GM19372 (cell line): Measurements from ENCODE around the gene SLC16A8.

Experiments
- ATAC-seq: cut with Tn5 transposase; IDR thresholded peaks from one replicate; pipeline ENCODE4 v1.9.1; 2021; ENCODE audit warnings: mild to moderate bottlenecking, low read depth, moderate library complexity; ENCODE audit not compliant: unreplicated experiment

SLC16A8 gene

GRCh38 chr22:38074181-38075104 is 9.5 kb downstream of the SLC16A8 start:
- ATAC-seq: no peak

DNA sequence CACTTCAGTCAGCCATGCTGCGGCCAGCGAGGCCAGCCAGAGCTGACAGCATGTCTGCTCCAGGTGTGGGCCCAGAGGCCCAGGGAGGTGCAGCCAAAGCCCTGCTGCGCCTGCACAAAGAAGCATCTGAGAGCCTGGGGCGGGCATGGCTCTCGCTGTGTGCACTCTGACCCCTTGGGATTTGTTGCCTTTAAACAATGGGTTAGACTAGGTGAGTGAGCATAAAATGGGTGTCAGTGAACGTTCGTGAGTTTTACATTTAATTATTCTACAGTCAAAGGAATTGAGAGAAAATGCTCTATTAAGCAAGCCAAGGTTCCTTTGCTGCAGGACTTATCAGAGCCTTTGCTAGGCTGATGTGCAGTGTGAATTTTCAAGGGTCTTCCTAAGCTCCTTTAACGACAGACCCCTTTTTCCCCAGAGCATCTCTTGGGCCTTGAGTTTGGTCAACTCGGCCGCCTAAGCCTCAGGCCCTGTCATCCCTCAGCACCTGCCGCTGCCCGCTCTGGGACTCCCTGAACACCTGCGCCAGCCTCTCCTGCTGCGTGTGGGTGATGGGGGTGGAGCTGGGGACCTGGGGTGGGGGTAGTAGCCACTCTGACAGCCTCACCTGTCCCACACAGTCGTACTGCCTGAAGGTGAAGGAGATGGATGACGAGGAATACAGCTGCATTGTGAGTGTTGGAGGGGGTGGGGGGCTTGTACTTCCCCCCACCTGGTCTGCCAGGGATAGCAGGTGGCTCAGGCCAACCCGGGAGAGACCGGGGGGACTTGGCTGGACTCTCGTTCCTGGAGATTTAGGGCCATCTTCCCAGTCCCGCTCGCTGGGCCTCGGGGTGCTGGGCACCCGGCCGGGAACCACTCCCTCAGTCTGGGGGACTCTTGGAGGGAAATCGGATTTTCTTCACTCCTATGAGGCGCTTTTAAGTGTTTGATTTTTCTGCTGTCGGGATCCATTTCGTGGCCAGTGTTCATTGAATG is 10.5 kb downstream of the SLC16A8 start:
- ATAC-seq: no peak

GRCh38 chr22:38072322-38073149 is 11.4 kb downstream of the SLC16A8 start:
- no peak for ATAC-seq

DNA sequence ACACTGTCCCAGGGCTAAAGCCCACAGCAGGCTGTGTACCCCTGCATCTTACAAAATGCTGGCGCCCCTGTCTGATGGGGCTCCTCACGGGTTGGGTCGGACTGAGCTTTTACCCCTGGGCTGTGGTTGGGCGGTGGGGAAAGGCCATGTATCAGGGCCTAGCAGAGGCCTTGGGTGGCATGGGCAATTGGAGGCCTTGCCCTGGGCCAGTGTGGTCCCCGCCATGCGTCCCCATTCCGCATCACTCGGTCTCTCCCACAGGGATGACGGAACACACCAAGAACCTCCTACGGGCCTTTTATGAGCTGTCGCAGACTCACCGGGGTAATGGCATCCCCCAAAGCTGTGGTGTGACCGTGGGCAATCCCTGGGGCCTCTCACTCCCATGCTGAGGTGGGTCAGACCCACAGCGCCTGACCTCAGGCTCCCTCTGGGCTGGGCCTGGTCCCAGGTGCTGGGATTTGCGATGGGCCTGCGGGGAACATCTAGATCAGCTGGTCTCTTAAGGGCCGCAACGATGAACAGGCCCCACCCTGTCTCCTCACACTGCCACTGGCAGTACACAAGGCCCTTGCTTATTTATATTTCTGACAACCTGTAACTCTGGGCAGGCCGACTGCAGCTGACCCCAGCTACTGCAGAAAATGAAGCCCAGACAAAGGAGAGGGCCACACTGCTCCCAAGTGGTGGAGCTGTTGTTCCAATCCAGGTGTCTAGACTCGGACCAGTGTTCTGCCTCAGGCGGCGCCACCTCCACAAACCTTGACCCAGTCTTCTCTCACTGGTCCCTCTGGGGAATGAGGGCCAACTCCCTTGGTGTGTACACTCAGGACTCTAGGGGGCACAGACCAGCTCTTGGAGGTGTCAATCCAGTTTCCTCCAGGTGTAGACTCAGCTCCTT is 12.3 kb downstream of the SLC16A8 start:
- no peak for ATAC-seq

DNA sequence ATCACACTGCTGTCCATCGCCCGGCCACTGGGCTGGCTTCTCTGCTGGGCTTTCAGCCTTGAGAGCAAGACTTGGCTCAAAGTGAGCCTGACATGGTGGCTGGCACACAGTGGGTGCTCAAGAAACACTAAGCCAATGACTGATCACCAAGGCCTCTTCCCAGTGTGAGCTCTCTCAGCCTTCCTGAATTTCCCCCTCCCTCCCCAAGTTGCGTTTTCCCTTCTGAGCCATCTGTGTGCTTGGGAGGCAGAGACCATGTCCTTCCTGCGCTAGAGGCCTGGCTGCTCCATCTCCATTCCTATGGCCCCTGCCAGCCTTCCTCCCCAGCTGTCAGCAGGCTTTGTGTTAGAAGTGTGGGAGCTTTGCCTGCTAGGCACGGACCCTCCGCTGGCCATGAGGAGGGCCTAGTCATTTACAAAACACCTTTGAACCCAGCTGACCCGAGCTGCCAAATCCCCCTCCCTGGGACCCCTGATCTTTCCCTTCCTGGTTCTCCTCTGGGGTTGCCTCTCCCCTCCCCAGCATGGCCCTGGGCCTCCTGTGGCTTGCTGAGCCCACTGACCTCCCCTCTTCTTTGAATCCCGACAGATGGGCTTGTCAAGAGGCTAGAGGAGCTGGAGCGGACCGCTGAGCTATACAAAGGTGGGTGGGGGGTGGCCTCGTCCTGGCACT is 13.6 kb downstream of the SLC16A8 start:
- no peak for ATAC-seq

DNA sequence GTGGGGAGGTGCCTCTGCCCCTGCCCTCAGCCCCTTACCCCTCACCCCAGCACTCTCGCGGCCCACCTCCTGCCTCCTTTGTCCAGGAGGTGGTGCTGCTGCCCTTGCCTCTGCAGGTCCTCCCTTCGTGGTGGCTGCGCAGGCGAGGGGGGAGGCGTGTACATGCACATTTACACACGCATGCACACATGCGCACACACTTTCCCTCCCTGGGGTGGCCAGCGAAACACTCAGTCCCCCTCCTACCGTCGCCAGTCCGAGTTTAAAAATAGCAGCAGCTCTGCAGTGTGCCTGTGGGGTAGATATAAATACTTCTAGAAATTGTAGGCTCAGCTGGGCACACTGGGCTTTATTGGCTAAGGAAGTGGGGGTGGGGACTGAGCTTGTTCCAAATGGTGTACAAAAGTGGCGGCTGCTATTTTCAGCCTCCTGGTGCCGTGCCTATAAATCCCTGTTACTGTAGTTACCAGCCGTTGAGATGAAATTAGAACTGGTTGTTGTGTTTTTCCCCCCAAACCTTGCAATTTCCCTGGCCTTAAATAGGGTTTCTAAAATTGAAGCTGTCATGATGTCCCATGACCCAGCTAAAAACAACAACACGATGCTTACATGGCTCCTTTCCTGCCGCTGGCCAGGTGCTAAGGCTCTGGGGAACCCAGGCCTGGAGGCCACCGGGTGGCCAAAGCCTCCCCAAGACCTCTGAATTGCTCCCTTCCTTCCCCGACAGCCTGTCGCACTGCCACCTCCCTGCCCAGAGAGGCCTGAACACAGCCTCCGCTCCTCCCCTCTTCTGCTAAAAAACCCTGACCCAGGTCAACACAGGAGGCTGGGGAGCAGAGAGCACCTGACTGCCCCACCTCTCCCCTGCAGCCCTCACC is 14.4 kb downstream of the SLC16A8 start:
- no peak for ATAC-seq

- no peak for ATAC-seq
These were observed 15.2 kb downstream of the SLC16A8 start for GRCh38 chr22:38068641-38069371.

DNA sequence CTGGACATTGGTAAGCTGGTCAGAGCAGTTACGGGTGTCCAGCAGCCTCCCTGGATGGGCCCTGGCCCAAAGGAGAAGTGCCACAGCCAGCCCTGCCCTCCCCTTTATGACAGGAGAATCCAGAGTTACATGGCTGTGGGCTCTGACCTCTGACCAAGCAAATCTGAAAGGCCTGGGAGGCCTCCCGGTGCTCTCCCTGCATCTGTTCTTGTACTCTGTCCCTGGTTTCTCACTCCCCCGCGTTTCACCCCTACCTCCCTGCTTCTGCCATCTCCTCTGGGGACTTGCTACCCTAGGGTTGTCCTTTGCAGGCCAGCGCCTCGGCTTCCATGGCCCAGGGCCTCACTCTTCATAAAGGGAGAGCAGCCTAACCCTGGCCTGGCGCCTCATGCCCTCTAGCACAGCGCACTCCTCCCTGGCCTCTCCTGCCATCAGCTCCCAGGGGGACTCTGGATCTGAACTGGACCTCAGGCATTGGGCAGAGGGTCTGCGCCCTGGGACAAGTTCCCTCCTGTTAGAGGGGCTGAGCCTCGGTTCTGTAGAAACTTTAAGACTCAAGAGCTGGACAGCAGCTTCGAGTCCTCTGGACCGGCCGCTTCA is 16.1 kb downstream of the SLC16A8 start:
- ATAC-seq: no peak

DNA sequence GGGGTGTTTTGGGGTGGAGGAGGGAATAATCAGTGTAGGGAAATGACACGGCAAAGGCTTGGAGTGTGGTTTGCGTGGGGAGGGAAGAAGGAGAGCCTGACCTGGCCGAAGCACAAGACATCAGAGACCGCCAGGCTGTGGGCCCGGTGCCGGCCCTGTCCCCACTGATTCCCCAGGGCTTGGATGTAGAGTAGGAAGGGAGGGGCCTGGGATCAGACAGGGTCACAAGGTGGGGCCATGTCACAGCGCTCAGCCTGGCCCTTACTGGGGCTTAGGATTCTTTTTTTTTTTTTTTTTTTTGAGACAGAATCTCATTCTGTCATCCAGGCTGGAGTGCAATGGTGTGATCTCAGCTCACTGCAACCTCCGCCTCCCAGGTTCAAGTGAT is 17.0 kb downstream of the SLC16A8 start:
- ATAC-seq: no peak

DNA sequence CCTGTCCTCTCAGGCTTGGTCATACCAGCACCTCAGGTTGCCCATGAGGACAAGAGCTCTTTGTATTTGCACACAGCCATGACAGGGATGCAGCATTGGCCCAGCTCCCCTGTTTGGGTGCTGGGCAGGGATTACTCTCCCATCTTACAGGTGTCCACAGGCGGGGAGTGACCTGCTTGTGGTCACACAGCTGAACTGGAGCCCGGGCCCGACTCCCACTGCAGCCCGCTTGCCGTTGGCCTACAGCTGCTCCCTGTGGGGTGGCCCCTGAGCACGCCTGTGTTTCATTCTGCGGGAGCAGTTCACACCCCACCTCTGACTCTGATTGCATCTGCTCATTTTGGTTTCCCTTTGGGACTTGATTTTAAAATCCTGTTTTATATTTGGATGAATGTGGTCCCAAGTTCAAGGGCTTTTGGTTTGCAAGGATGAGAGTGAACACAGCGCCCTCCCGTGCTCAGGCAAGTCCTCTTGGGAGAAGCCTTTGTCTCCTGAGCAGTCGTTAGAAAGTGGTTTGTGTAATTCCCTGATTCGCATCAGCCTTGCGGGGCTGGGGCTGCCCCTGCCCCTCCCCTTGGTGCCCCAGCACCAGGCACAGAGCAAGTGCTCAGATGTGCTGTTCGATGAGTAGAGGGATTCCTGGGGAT is 17.5 kb downstream of the SLC16A8 start:
- ATAC-seq: no peak

GRCh38 chr22:38065539-38065938 is 18.4 kb downstream of the SLC16A8 start:
- ATAC-seq: no peak

DNA sequence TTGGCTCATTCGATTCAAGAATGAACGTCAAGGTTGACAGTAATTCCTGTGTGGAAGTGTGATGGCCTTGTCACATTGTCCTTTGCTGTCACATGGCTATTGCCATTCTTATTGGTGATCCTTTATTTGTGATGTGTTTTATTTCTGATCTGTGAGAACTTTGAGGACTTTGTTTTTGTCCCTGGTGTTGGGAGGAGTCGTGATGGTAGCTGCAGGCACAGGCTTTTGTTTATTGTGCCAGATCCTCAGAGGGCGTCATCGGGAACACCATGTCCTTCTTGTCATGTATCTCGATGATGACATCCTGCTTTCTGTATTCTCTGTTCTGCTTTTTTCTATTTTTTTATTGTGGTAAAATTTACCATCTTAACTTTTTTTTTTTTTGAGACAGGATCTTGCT is 21.2 kb downstream of the SLC16A8 start:
- ATAC-seq: no peak

DNA sequence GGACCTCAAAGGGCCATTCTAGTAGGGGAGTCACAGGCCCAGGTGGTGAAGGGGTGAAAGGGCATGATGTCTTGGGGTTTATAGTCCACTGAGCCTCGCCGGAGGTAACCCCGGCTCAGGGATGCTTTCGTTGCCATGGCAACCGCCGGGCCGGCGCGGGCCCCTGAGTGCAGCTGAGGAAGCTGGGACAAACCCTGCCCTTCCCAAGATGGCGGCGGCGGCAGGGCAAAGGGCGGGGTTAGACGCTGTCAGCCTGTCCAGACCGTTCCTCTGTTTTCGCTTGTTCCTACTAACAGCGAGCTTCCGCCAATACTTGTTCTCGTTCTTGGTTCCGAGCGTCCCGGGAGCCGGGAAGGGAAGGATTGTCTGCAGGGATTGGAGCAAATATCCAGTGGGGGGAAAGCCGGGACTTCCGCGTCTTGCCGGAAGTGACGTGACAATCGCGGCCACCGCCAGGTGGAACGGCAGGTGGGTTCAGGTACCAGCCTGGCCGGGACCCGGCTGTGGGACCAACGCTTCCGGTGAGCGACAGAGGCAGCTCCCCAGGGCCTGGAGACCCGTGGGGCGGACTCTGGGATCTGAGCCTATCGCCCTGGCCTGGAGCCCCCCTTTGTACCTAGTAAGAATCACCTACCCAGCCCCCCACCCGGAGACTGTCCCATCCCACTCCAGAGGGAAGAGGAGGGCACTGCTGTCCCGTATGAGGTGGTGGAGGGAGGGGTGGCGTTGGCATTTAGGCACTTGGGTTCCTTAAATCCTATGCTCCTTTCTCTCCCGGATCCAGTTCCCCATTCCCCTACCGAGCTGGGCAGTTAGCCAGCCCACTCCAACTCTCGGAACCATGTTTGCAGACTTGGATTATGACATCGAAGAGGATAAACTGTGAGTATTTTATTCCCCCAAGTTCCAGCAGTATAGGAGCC is 26.8 kb downstream of the SLC16A8 start, which contains the start of gene PICK1:
Gene PICK1, plus strand, starts transcription at position 436 of the 923 bp plus-strand sequence. Its CDS starts 406 bp downstream, at position 842.
- peak; percentile 53 for ATAC-seq

GRCh38 chr22:38051900-38052862 is 31.8 kb downstream of the SLC16A8 start:
- no peak for ATAC-seq
